Measurements from ENCODE around the gene CASZ1. TPM values are rescaled to one million over a fixed set of nuclear protein-coding genes. Genes with fewer than 3 reads are reported as not detected.

Gene CASZ1
- total RNA-seq, 4 donors from 2014 or later, result 21.9 to 60.2 (median 29.6) TPM

DNA sequence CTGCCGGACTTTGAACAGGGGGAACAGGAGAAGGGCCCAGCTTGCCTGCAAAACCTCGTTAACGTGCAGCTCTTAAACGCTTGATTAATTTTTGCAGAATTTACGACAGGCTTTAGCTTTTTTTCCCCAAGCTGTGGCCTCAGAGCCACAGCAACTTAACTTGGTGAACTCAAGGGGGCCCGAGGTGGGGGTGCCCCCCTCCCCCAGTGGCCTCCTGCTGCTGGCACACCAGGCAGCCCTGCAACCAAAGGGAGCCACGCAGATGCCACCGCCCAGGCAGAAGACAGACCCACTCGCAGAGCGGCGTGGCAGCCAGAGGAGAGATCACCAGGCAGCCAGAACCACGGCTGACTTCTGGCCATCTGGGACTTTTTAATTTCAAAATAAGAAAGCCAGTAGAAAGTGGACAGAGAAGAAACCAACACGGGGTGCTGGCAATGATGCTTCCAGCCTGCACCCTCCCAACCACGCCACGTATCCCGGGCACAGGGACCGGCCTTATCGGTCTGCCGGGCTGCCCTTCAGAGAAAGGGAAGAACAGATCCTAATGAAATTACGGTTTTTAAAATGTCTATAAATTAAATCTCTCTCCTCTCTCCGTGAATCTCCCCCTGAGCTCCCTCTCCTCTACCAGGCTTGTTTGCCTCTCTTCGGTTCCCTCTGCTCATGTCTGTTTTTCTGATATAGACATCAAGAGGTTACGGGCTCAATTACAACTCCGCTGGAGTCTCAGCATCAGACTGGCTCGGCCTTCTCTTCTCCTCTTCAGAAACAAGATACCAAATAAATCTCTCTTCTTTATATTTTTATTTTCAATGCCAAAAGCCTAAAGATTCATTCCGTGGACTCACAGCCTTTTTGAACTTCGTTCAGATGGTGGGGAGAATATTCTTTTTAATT lies 6.4 kb downstream of the CASZ1 start:
- H3K27ac ChIP-seq (replicated peaks in 1 of 4), result peak overlapping the region in 2 of 4 donors; percentile 22 to 28
- 84% methylated on average over 27 of the region's 27 CpGs for WGBS

DNA sequence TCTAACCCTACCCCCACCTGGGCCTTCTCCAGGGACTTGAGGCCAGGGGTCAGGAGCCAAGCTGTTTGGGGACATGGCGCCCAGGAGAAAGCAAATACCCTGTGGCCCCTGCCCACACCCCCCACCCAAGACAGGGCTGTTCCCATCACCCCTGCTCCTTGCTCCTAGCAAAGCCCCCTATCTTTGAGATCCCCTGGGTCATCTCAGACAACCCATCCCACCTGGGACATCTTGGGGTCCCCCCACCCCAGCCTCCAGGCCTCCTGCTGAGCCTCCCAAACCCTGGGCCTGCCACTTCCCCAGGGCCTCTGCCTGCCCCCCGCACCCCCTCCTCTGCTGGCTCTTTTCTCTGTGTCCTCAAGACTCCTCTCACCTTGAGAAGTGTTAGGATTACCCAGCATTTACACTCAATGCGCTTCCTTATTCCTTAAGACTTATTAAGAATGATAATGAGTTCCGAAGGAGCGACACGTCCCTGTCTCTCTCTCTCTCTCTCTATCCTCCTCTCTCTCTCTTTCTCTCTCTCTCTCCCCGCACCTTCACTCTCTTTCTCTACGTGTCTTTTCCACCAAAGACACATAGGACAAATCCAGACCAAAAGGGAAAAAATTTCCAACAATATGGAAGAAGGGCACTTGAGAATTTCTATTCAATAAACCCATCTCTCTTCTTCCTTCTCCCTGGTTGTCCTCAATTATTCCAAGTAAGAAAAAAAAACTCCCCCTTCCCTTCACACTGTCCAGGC lies 7.2 kb downstream of the CASZ1 start:
- WGBS, result 84% methylated on average over 8 of the region's 8 CpGs
- intact Hi-C loops (cut with DNase I), result no loop called here
- H3K27me3 ChIP-seq, result peaks cover 0 to 52% (median 0%) of the 10 kb centered on the region in 4 donors

More for the DNA sequence above, 6.4 kb downstream of the CASZ1 start:
- no peaks in the 10 kb centered on the region for H3K36me3 ChIP-seq
- no peak for TF ChIP-seq POLR2A (IDR thresholded peaks at IDR 0.05; ENCODE audit: low read depth)
- TF ChIP-seq POLR2AphosphoS5 (IDR thresholded peaks at IDR 0.05), result no peak
- TF ChIP-seq, protein P1, sequence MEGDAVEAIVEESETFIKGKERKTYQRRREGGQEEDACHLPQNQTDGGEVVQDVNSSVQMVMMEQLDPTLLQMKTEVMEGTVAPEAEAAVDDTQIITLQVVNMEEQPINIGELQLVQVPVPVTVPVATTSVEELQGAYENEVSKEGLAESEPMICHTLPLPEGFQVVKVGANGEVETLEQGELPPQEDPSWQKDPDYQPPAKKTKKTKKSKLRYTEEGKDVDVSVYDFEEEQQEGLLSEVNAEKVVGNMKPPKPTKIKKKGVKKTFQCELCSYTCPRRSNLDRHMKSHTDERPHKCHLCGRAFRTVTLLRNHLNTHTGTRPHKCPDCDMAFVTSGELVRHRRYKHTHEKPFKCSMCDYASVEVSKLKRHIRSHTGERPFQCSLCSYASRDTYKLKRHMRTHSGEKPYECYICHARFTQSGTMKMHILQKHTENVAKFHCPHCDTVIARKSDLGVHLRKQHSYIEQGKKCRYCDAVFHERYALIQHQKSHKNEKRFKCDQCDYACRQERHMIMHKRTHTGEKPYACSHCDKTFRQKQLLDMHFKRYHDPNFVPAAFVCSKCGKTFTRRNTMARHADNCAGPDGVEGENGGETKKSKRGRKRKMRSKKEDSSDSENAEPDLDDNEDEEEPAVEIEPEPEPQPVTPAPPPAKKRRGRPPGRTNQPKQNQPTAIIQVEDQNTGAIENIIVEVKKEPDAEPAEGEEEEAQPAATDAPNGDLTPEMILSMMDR (IDR thresholded peaks at IDR 0.05), result no peak
- TF ChIP-seq EP300 (IDR thresholded peaks at IDR 0.05), result no peak
- intact Hi-C loops (cut with DNase I), result no loop called here
- H3K4me3 ChIP-seq, result no peak overlapping the region
- peaks cover 0 to 60% (median 0%) of the 10 kb centered on the region in 4 donors for H3K27me3 ChIP-seq
- H3K9me3 ChIP-seq, result no peaks in the 10 kb centered on the region
- H3K4me1 ChIP-seq, result peaks cover 57 to 68% (median 59%) of the 10 kb centered on the region in 4 donors
- no peak for DNase-seq (ENCODE audit: extremely low spot score)

DNA sequence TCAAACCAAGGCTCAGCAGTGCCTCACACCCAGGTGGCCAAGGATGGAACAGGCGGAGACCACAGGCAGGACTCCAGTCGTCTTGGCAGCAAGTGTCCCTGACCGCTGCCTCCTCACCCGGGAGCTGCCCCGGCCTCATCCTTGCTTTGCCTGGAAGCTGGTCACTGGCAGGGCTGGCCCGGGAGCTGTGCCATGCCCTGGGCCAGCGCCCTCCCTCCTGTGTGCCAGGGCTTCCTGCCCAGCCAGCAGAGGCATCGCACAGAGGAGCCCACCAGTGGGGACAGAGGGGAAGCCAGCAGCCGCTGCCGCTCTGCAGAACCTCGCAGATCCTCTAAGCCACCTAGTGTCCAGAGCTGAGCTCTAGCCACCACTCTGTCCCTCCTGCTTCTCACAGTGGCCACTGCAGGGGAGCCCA lies 7.8 kb downstream of the CASZ1 start:
- Histone ChIP-seq H3K4me1 (peaks cover 43 to 59% (median 50%) of the 10 kb centered on the region in 4 donors), H3K9me3 (no peaks in the 10 kb centered on the region), H3K27ac (replicated peaks in 1 of 4) (peak overlapping the region in 3 of 4 donors; percentile 18 to 59 (median 46)), H3K36me3 (no peaks in the 10 kb centered on the region), H3K27me3 (peaks cover 0 to 46% (median 0%) of the 10 kb centered on the region in 4 donors), H3K4me3 (peak overlapping the region in 2 of 4 donors; percentile 8 to 27)
- intact Hi-C loops (cut with DNase I), result no loop called here
- no peak for TF ChIP-seq POLR2AphosphoS5 (IDR thresholded peaks at IDR 0.05)
- TF ChIP-seq EP300 (IDR thresholded peaks at IDR 0.05), result no peak
- no peak for TF ChIP-seq POLR2A (IDR thresholded peaks at IDR 0.05; ENCODE audit: low read depth)
- TF ChIP-seq, protein P1 (IDR thresholded peaks at IDR 0.05), result peak; percentile 21 to 38 (median 29)
- no peak for DNase-seq (ENCODE audit: extremely low spot score)
- 26% methylated on average over 7 of the region's 11 CpGs for WGBS

More for the DNA sequence above, 7.2 kb downstream of the CASZ1 start:
- H3K9me3 ChIP-seq, result no peaks in the 10 kb centered on the region
- TF ChIP-seq POLR2A (IDR thresholded peaks at IDR 0.05; ENCODE audit: low read depth) (no peak), EP300 (IDR thresholded peaks at IDR 0.05) (no peak), POLR2AphosphoS5 (IDR thresholded peaks at IDR 0.05) (no peak)
- TF ChIP-seq, protein P1 (IDR thresholded peaks at IDR 0.05), result no peak
- no peaks in the 10 kb centered on the region for H3K36me3 ChIP-seq
- DNase-seq (ENCODE audit: extremely low spot score), result no peak
- H3K4me1 ChIP-seq, result peaks cover 49 to 61% (median 54%) of the 10 kb centered on the region in 4 donors
- H3K4me3 ChIP-seq, result no peak overlapping the region
- H3K27ac ChIP-seq (replicated peaks in 1 of 4), result peak overlapping the region in 3 of 4 donors; percentile 18 to 59 (median 46)

DNA sequence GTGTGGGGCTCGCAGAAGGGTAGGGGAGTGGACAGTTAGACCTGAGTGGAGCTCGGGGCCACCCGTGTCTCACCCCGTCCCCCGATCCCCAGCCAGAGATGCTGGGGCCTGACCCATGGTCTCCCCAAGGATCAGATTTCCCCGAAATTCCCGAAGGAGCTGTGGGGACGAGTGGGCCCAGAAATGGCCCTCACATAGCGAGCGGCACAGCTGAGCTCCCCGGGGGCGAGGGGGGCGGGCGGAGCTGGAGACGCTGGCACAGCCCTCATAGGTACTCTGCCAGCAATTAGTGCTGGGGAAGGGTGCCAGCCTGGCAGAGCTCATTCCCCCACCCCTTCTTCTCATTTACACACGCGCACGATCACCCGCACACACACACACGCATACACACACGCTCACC lies 9.2 kb downstream of the CASZ1 start:
- Histone ChIP-seq H3K27me3 (peaks cover 0 to 39% (median 0%) of the 10 kb centered on the region in 4 donors), H3K9me3 (no peaks in the 10 kb centered on the region), H3K36me3 (no peaks in the 10 kb centered on the region), H3K4me1 (peaks cover 30 to 55% (median 38%) of the 10 kb centered on the region in 4 donors), H3K4me3 (no peak overlapping the region), H3K27ac (replicated peaks in 1 of 4) (no peak overlapping the region)
- 90% methylated on average over 14 of the region's 21 CpGs for WGBS
- no peak for DNase-seq (ENCODE audit: extremely low spot score)
- TF ChIP-seq, protein P1 (IDR thresholded peaks at IDR 0.05), result no peak
- no peak for TF ChIP-seq POLR2AphosphoS5 (IDR thresholded peaks at IDR 0.05)
- TF ChIP-seq POLR2A (IDR thresholded peaks at IDR 0.05; ENCODE audit: low read depth), result no peak
- TF ChIP-seq EP300 (IDR thresholded peaks at IDR 0.05), result no peak
- intact Hi-C loops (cut with DNase I), result no loop called here
